ENCODE measurements around the gene GAL.

GRCh38 chr11:68686486-68686885, 2.1 kb downstream of the GAL start:
- TF ChIP-seq CTCF (IDR thresholded peaks at IDR 0.05; ENCODE audit: insufficient read depth, low read length) = no peak
- TF ChIP-seq POLR2AphosphoS5 (IDR thresholded peaks at IDR 0.05; ENCODE audit: low read depth) = no peak
- TF ChIP-seq GABPA (IDR thresholded peaks at IDR 0.05; ENCODE audit: low read depth) = no peak
- no peak for TF ChIP-seq REST (IDR thresholded peaks at IDR 0.05; ENCODE audit: insufficient replicate concordance, low read depth)
- TF ChIP-seq SPI1 (IDR thresholded peaks at IDR 0.05; ENCODE audit: borderline replicate concordance, low read depth) = no peak

All from HL-60 (cell line).